MM.1S (cell line): ENCODE data around the gene VRK2.
"Not testable (repeated sequence)": the region's sequence is repeated elsewhere in the genome, so short reads cannot be mapped to it uniquely, and the experiment has no call there.

Source experiments
- DNase-seq: peaks from one replicate; pipeline ENCODE4 v3.0.0-alpha.2; 2015
- H2AFZ ChIP-seq: fragments of 300-600 bp; sonication (generic); 2 replicates; pipeline ENCODE4 v1.6.0; 2016; ENCODE audit warnings: antibody characterized with exemption, low read length
- H3F3A ChIP-seq: fragments of 300-600 bp; sonication (generic); 2 replicates; pipeline ENCODE4 v1.6.1; 2016; ENCODE audit warnings: mild to moderate bottlenecking, antibody characterized with exemption, low read length, moderate library complexity, mixed read lengths; ENCODE audit not compliant: insufficient read depth
- H3K27ac ChIP-seq: fragments of 300-600 bp; sonication (generic); 2 replicates; pipeline ENCODE4 v1.5.1; 2016; ENCODE audit warnings: mild to moderate bottlenecking, low read length
- H3K27me3 ChIP-seq: fragments of 300-600 bp; sonication (generic); replicated peaks from 2 replicates; pipeline ENCODE4 v1.6.0; 2016; ENCODE audit warnings: low read length; ENCODE audit not compliant: insufficient read depth
- H3K36me3 ChIP-seq: fragments of 300-600 bp; sonication (generic); replicated peaks from 2 replicates; pipeline ENCODE4 v1.6.1; 2016; ENCODE audit warnings: mild to moderate bottlenecking, low read length, mixed read lengths; ENCODE audit not compliant: insufficient read depth
- H3K4me1 ChIP-seq: fragments of 300-600 bp; sonication (generic); 2 replicates; pipeline ENCODE4 v1.6.1; 2016; ENCODE audit warnings: low read length, mixed read lengths
- H3K4me2 ChIP-seq: fragments of 300-600 bp; sonication (generic); 2 replicates; pipeline ENCODE4 v1.6.0; 2016; ENCODE audit warnings: low read depth, low read length
- H3K4me3 ChIP-seq: fragments of 300-600 bp; sonication (generic); 2 replicates; pipeline ENCODE4 v1.5.1; 2016; ENCODE audit warnings: low read length, mixed read lengths
- H3K79me2 ChIP-seq: fragments of 300-600 bp; sonication (generic); 2 replicates; pipeline ENCODE4 v1.6.1; 2016; ENCODE audit warnings: mixed run types, low read length, mixed read lengths
- H3K9ac ChIP-seq: fragments of 300-600 bp; sonication (generic); 2 replicates; pipeline ENCODE4 v1.6.1; 2016; ENCODE audit warnings: low read length, mixed read lengths
- H3K9me2 ChIP-seq: fragments of 300-600 bp; sonication (generic); replicated peaks from 2 replicates; pipeline ENCODE4 v1.6.1; 2016; ENCODE audit warnings: mild to moderate bottlenecking, low read length, mixed read lengths; ENCODE audit not compliant: insufficient read depth
- H3K9me3 ChIP-seq: fragments of 300-600 bp; sonication (generic); replicated peaks from 2 replicates; pipeline ENCODE4 v1.6.1; 2016; ENCODE audit warnings: mild to moderate bottlenecking, low read length, mixed read lengths; ENCODE audit not compliant: insufficient read depth
- H4K20me1 ChIP-seq: fragments of 300-600 bp; sonication (generic); 2 replicates; pipeline ENCODE4 v1.6.1; 2016; ENCODE audit warnings: mild to moderate bottlenecking, low read length, moderate library complexity, mixed read lengths; ENCODE audit not compliant: insufficient read depth
- CTCF ChIP-seq: fragments of 300-600 bp; sonication (generic); IDR thresholded peaks from 2 replicates; pipeline ENCODE4 v1.5.1; 2016; ENCODE audit warnings: antibody characterized with exemption, low read length, mixed read lengths
- EZH2 ChIP-seq: fragments of 300-600 bp; sonication (generic); optimal IDR thresholded peaks from 2 replicates; pipeline ENCODE3; 2017; ENCODE audit warnings: low read depth, mild to moderate bottlenecking, antibody characterized with exemption, low read length, mixed read lengths
- EZH2phosphoT487 ChIP-seq: fragments of 300-600 bp; sonication (generic); IDR thresholded peaks from 2 replicates; pipeline ENCODE4 v1.6.1; 2018; ENCODE audit warnings: antibody characterized with exemption, low read length

Gene VRK2

GRCh38 chr2:58081000-58081399 lies 34.4 kb downstream of the VRK2 start:
- Histone ChIP-seq H3K4me2 (no peak overlapping the region), H3K27ac (no peak overlapping the region), H3K9ac (no peak overlapping the region), H3K9me2 (no peaks in the 10 kb centered on the region), H3K9me3 (no peaks in the 10 kb centered on the region), H3K36me3 (no peaks in the 10 kb centered on the region), H2AFZ (no peak overlapping the region), H3F3A (no peaks in the 10 kb centered on the region), H3K79me2 (no peaks in the 10 kb centered on the region), H3K27me3 (no peaks in the 10 kb centered on the region), H4K20me1 (no peaks in the 10 kb centered on the region), H3K4me3 (no peak overlapping the region), H3K4me1 (no peaks in the 10 kb centered on the region)
- TF ChIP-seq EZH2phosphoT487: no peak
- no peak for TF ChIP-seq EZH2
- TF ChIP-seq CTCF: no peak
- no peak for DNase-seq

- Histone ChIP-seq H3K4me3 (no peak overlapping the region), H3K9me2 (no peaks in the 10 kb centered on the region), H3F3A (no peaks in the 10 kb centered on the region), H3K27me3 (no peaks in the 10 kb centered on the region), H3K4me1 (no peaks in the 10 kb centered on the region), H3K27ac (no peak overlapping the region), H3K79me2 (no peaks in the 10 kb centered on the region), H2AFZ (no peak overlapping the region), H3K9ac (no peak overlapping the region), H3K9me3 (no peaks in the 10 kb centered on the region), H3K4me2 (no peak overlapping the region), H3K36me3 (no peaks in the 10 kb centered on the region), H4K20me1 (no peaks in the 10 kb centered on the region)
- TF ChIP-seq EZH2phosphoT487 (no peak), CTCF (no peak), EZH2 (no peak)
- DNase-seq: no peak
Observed at GRCh38 chr2:58089081-58089480, 42.5 kb downstream of the VRK2 start.

- DNase-seq, H3K36me3 ChIP-seq, H3K4me1 ChIP-seq, H3K4me3 ChIP-seq, H3K9me3 ChIP-seq, H3K27ac ChIP-seq, H3F3A ChIP-seq, H3K9ac ChIP-seq, H3K79me2 ChIP-seq, H3K27me3 ChIP-seq, H2AFZ ChIP-seq, H4K20me1 ChIP-seq, H3K9me2 ChIP-seq, H3K4me2 ChIP-seq: not testable (repeated sequence)
Observed at GRCh38 chr2:58092772-58093171, 46.2 kb downstream of the VRK2 start.

- Histone ChIP-seq H3K4me2 (no peak overlapping the region), H2AFZ (no peak overlapping the region), H3K4me3 (no peak overlapping the region), H3K9ac (no peak overlapping the region), H4K20me1 (no peaks in the 10 kb centered on the region), H3K4me1 (no peaks in the 10 kb centered on the region), H3K9me3 (no peaks in the 10 kb centered on the region), H3K9me2 (no peaks in the 10 kb centered on the region), H3K27ac (no peak overlapping the region), H3K79me2 (no peaks in the 10 kb centered on the region), H3K36me3 (no peaks in the 10 kb centered on the region), H3F3A (no peaks in the 10 kb centered on the region), H3K27me3 (no peaks in the 10 kb centered on the region)
- TF ChIP-seq EZH2 (no peak), EZH2phosphoT487 (no peak)
- no peak for DNase-seq
Observed at GRCh38 chr2:58097025-58097424, 50.4 kb downstream of the VRK2 start.
